ENCODE results near the gene CENPT.
"Not testable (repeated sequence)": the region's sequence is repeated elsewhere in the genome, so short reads cannot be mapped to it uniquely, and the experiment has no call there.

The CENPT gene

DNA sequence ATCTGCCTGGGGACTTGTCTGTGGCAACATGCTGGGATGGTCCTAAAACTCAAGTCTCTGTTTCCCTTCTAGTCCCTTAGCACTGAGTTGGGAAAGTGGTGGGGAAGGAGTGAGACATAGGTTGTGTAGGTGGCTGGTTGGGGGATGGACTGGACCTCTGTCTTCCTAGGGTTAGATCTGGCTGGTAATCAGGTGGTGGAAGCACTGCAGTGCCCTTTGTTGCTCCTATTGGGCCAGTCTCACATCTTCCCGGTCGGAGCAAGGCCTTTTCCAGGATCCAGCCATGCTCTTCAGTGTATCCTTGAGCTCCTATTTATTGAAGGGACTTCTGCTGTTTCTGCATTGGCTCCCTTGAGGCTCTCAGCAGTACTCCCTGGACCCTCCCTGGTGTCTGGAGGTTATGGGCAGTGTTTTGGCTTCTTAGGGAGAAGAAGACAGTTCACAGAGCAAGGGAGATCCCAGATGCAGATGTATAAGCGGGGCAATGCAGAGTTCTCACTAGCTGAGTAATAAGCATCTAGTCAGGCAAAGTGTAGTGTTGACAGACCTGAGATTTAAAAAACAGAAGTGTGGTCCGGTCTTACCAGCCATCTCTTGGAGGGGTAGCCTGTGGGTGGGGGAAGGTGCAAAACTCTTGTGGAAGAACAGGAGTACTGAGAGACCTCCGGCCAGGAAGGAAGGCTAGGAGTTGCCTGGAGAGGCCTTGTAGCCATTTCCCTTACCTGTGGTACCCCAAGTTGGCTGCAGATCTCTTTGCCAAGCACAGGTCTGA is 2.0 kb downstream of the CENPT start:
- DNase-seq: no peak

DNA sequence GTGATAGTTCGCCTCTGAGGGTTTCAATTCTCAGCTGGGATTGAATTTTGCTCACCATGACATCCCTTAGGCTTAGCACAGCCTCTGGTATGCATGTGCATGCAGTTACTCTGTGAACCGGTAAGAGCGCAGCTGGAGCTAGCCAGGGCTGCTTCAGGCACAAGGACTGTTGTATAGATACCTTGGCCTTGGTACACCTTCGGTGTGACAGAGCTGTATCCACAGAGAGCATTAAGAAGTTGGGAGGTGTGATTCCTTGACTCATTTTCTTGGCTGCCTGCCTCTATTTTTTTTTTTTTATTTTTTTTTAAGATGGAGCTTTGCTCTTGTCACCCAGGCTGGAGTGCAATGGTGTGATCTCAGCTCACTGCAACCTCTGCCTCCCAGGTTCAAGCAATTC is 3.0 kb downstream of the CENPT start:
- no peak for DNase-seq

DNA sequence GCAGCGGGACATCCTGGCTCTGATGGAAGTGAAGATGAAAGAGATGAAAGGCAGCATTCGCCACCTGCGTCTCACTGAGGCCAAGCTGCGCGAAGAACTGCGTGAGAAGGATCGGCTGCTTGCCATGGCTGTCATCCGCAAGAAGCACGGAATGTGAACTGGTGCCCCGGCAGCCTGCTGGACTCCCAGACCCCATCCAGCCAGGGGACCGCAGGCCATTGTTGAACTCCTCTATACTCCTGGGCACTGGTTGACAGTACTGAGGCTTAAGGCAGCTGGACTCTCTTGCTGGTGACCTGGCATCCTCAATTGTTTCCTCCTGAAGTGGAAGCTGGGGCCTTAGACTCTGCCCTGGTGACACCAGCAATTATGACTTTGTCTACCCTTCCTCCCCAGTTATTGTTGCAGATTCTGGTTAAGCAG is 4.1 kb downstream of the CENPT start:
- DNase-seq: no peak

DNA sequence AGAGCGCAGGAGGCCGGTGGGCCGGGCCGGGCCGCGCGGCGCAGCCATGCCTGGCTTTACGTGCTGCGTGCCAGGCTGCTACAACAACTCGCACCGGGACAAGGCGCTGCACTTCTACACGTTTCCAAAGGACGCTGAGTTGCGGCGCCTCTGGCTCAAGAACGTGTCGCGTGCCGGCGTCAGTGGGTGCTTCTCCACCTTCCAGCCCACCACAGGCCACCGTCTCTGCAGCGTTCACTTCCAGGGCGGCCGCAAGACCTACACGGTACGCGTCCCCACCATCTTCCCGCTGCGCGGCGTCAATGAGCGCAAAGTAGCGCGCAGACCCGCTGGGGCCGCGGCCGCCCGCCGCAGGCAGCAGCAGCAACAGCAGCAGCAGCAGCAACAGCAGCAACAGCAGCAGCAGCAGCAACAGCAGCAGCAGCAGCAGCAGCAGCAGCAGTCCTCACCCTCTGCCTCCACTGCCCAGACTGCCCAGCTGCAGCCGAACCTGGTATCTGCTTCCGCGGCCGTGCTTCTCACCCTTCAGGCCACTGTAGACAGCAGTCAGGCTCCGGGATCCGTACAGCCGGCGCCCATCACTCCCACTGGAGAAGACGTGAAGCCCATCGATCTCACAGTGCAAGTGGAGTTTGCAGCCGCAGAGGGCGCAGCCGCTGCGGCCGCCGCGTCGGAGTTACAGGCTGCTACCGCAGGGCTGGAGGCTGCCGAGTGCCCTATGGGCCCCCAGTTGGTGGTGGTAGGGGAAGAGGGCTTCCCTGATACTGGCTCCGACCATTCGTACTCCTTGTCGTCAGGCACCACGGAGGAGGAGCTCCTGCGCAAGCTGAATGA is 4.8 kb downstream of the CENPT start:
- peak; percentile 6 for DNase-seq

DNA sequence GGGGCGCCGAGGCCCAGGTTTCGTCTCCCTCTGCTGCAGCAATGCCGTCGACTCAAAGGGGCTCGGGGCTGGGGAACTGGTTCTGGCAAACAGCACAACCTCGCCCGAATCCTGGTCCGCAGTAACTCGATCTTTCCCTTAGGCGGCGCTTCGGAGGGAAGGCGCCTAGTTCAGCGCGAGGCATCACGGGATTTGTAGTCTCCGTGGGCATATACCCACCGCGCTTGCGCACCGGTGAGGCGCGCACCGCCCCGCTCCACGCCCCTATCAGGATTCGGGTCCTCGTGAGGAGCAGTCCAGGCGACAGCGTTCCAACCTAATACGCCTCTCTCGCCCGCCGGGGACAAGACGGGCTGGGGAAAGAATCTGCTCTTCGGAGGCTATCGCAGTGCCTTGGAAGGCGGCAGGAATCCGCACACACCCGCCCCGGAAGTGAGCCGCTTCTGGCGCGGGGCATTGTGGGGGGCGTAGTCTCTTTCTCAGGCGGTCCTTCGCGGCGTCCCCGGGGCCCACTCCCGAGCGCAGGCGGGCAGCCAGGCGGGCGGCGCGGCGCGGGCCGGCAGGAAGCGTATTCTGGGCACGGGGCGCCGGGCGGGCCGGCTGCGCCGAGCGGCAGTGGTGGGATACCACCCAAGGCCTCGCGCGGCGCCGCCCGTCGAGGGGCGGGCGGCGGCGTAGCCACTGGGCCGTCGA is 5.5 kb downstream of the CENPT start, which contains the start of gene THAP11:
THAP11 (plus strand) TSS at position 505 of the 693 bp plus-strand sequence. CDS start 235 bp downstream, outside the sequence.
- DNase-seq: peak; percentile 89

DNA sequence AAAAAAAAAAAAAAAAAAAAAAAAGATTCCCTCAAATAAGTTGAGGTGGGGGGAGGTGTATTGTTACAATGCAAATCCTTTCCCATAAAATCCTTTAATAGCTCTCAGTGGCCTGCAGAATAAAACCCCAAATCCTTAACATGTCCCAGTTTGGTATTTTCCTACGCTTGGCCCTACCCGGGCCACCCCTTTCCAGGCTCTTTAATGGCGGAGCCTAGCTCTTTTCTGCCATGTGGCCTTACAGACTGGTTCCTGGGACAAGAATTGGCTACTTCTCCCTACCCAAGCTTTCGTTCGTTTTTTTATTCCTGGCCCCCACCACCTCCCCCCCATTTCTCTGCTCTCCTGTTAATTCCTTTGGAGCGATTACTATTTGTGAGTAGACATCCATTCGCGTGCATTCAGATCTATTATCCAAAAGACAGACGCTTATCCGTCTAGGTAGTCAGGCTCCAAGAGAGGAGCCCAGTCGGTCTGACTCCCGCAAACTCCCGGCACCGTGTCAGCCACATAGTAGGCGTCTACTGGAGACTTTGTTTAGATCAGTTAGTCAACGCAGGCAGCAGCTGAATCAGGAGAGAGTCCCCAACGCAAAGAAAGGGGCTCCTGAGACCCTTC is 6.2 kb downstream of the CENPT start:
- no peak for DNase-seq

DNA sequence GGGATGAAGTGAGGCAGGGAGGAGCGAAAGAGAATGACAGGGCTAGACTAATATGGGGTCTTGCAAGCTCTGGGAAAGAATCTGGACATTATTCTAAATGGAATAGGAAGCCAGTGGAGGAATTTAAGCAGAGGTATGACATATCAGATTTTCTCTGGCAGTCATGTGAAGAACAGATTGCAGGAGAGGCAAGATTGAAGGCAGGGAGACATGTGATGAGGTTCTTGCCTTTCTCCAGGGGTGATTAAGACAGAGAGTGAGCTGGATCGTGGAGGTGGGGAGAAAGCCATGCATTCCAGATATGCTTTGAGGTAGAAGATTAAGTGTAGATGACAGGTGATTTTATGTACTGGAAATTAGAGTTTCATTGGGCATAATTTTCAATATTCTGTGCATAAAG is 9.7 kb downstream of the CENPT start:
- no peak for DNase-seq

DNA sequence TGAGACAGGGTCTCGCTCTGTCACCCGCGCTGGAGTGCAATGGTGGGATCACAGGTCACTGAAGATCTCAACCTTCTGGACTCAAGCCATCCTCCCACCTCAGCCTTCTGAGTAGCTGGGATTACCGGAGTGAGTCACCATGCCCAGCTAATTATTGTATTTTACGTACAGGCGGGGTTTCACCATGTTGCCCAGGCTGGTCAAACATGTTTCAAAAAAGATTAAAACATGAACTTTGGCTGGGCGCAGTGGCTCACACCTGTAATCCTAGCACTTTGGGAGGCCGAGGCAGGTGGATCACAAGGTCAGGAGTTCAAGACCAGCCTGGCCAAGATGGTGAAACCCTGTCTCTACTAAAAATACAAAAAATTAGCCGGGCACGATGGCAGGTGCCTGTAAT is 10.3 kb downstream of the CENPT start:
- DNase-seq: not testable (repeated sequence)

DNA sequence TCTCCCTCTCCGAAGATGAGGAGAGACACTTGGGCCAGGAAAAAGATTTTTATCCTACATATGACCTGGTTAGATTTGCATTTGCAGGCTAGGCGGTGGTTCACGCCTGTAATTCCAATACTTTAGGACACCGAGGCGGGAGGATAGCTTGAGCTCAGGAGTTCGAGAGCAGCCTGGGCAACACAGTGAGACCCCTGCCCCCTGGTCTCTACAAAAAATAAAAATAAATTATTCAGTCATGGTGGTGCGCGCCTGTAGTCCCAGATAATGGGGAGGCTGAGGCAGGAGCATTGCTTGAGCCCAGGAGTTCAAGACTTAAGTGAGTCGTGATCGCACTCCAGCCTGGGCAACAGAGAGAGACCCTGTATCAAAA is 13.3 kb downstream of the CENPT start:
- no peak for DNase-seq

DNA sequence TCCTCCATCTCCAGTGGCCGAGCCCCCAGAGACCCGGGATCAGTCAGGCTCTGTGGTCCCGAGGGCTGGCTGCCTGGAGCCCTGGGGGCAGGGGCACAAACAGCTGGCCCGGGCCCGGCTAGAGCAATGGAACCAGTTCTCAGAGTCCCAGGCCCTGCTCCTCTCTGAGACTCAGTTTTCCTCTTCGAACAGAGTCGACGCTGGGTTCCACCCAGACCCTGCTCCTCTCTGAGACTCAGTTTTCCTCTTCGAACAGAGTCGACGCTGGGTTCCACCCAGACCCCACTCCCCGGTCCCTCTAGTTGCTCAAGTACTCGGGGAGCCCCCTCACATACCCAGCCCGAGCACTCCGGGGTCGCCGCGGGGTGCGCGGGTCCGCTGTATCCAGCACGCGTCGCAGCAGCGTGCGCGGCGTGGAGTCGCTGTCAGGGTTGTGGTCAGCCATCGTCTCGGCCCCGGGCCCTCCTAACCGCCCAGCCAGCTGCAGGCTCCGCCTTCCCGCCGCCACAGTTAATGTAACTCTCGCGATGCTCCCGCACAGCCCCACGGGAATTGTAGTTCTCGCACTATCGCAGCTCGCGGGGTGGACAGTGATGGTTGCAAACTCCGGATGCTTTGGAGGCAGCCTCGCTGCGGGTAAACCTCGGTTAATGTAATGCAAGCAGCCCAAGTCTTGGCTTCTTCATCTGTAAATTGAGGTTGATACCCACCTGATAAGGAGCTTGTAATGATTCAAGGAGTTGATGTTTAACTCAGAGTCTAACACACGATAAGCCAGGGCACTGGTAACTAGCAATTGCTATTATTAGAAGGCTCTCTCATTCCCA is 13.9 kb downstream of the CENPT start:
- DNase-seq: peak; percentile 71

DNA sequence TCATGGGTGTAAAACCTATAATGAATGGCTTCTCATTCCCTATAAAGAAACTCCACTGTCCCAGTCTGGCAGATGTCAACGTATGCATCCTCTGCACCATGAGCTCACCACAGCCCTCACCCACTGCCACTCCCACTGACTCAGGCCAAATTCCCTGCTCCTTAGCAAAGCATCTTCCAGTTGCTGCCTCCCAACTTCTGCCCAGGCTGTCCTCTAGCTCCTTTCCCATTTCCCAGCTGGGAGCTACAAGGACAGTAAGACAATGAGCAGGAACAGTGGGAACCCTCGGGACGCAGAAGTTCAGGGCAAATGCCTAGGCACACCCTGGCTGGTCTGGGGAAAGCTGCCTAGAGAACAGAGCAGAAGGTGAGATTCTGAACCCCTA is 14.5 kb downstream of the CENPT start:
- DNase-seq: no peak

DNA sequence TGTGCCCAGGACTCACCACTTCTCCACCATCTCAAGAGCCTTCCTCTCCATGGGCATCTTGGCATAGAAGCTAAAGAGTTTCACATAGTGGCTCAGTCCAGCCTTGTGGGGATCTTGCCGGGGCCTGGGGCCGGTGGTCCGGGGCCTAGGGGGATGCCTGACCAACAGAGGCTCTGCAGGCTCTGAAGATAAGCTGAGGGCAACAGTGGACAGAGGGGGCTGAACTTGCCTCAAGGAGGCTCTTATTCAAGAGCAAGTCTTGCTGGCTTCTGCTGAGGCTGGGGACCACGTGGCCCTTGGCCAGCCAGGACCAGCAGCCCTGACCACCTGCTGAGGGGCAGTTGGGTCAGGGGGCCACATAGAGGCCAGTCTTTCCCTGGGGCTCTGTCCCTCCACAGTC is 18.8 kb downstream of the CENPT start:
- DNase-seq: no peak

DNA sequence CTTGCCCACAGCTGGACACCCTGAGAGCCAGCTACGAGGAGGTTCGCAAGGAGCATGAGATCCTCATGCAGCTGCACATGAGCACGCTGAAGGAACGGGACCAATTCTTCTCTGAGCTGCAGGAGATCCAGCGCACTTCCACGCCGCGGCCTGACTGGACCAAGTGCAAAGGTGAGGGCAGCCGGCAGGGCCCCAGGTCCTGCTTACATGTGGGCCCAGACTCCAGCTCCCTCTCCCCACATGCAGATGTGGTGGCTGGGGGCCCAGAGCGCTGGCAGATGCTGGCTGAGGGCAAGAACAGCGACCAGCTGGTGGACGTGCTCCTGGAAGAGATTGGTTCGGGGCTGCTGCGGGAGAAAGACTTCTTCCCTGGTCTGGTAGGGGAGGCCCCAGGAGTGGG is 21.6 kb downstream of the CENPT start:
- no peak for DNase-seq

DNA sequence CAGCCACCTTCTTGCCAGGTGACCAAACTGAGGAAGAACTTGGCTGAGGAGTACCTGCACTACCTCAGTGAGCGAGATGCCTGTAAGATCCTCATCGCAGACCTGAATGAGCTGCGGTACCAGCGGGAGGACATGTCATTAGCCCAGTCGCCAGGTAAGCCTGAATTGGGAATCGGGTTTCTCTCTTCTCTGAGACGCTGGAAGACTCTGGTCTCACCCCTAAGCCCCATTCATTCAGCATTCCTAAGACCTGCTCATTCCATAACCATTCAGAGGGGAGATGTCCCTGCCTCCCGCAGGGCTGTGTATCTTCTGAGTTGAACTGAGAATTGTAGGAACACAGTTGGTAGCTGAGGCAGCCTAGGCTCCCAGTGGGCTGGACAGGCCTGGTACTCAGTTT is 22.4 kb downstream of the CENPT start:
- DNase-seq: no peak

DNA sequence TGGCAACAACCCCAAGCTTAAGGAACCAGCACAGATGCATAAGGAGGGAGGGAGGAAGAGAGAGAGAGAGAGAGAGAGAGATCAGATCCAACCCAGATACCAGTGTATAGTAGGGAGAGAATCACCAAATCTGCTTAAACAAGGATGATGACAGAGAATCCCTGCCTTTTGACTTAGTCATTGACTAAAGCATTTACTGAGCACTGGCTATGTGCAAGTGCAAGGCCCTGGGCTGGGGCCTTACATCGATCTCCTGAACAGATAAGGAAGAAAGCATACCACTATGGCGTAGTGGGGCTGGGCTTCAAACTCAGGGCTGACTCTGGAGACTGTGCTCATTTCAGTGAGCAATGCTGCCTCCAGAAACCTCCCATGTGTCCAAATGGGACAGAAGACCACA is 25.0 kb downstream of the CENPT start:
- DNase-seq: no peak

DNA sequence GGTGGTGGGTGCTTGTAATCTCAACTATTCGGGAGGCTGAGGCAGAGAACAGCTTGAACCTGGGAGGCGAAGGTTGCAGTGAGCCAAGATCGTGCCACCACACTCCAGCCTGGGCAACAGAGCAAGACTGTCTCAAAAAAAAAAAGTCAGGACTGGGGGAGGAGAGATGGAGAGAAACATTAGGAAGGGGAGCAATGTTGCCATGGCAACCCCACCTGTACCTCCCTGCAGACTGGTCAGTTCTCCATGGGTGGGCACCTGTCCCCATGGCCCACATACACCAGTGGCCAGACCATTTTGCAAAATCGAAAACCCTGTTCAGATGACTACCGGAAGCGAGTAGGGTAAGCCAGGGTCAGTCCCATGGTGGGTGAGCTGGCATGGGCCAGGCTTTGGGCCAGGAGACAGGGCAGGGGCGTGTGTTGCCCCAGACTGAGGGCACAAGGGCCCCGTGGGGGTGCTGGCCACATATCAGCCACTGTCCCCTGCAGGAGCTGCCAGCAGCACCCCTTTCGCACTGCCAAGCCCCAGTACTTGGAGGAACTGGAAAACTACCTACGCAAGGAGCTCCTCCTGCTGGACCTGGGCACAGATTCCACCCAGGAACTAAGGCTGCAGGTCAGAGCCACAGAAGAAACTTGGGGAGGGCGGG is 26.8 kb downstream of the CENPT start:
- DNase-seq: no peak

DNA sequence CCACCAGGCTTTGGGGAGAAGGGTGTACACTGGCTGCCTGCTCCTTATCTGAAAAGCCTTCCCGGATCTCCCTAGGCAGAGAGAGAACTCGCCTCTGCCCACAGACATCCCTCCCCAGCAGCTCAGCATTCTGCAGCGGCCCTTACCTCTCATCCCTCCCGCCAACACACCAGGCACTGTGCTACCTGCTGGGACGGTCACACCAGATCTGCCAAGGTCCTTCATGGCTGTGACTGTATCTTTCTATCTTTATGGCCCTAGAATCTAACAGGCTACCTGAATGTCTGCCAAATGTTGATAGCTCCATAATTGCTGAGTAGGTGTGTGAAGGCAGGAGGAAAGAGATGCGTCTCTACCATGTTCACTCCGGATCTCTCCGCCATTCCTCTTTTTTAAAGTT is 32.9 kb downstream of the CENPT start:
- no peak for DNase-seq

DNA sequence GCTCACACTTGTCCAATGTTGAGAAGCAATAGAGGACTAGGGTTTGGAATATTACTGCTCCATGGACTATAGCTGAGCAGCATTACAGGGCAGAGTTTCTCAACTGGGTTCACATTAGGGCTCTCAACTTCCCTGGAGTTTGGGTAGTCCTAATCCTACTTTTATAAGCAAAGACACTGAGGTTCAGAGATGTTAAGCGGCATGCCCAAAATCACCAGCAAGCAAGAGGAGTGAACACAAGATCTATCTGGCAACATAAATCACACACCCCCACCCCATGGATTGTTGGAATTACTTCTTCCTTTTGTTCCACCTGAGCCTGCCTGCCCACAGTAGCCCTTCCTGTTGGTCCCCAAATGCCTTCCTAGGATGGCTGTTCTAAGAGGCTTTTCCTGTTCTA is 35.6 kb downstream of the CENPT start:
- DNase-seq: no peak

DNA sequence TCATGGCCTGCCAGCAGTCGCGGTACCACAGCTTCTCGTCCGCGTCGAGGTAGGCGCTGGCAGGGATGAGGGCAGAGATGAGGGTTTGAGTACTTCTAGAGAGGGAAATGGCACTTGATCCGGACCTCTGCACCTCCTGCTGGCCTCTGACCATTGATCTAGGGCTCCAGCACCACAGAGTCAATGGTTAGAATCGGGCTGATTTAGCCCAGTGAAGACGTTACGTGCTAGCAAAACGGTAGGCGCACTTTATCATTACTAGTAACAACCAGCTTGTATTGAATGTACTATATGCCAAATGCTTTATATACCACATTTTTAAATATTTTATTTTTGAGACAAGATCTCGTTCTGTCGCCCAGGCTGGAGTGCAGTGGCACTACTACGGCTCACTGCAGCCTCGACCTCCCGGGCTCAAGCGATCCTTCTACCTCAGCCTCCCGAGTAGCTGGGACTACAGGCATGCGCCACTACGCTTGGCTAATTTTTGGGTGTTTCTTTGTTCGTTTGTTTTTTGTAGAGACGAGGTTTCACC is 40.3 kb downstream of the CENPT start:
- DNase-seq: no peak

DNA sequence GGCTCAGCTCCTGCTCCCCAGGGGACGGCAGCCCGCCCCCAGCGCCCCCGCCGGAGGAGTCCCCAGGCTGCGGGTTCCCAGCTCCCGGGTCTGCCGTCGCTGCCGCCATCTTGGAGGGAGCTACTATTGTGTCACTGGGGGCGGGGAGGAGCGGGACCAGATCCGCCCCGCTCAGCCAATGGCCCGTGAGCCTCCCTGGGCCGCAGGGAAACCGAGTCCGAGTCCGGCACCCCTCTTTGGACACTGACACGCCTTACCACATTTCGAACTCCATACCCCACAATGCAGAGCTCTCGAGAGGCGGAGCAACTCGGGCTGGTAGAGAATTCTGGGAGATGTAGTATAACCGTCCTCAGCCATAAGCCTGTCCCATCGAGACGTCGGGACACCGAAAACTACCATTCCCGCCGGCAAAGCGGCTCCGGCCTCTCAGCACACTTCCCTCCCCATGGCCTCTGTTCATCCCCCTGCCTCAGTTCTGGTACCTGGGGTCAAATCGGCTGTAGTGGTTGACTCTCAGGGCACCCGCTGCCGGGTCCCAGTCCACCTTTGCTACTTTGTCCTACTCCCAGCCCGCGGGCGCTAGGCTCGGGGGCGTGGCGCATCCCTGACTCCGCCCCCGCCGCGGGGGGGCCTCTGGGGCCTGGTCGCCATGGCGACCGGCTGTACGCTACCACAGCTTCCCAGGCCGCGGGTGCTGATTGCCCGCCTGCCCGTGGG is 40.9 kb downstream of the CENPT start, which contains the start of the genes RANBP10 and TSNAXIP1:
RANBP10 (minus strand) TSS at position 133 of the 720 bp plus-strand sequence; CDS start at position 109, 24 bp downstream.
TSNAXIP1 (plus strand) TSS at position 462 of the 720 bp plus-strand sequence. CDS start 261 bp downstream, outside the sequence.
- DNase-seq: peak; percentile 98

All from NCI-H1694 treated with DMSO at 0.1 percent for 48 hours (cell line).